Measurements from ENCODE around the gene THSD4. TPM values are rescaled to one million over a fixed set of nuclear protein-coding genes. Genes with fewer than 3 reads are reported as not detected.
"Not testable (repeated sequence)": the region's sequence is repeated elsewhere in the genome, so short reads cannot be mapped to it uniquely, and the experiment has no call there.

THSD4 gene
- total RNA-seq, 1 donor from 2014 or later, result 2.5 TPM

GRCh38 chr15:71436854-71437253 is 321.6 kb downstream of the THSD4 start:
- Histone ChIP-seq H3K79me2 (ENCODE audit: insufficient read depth, low read length) (no peaks in the 10 kb centered on the region), H4K20me1 (ENCODE audit: insufficient read depth, low read length) (no peaks in the 10 kb centered on the region), H3K4me3 (ENCODE audit: insufficient read depth, low read depth, low read length) (no peak overlapping the region), H3K4me2 (ENCODE audit: low read length) (no peak overlapping the region), H3K9ac (ENCODE audit: low read length) (no peak overlapping the region), H3K36me3 (ENCODE audit: insufficient read depth, low read length) (no peaks in the 10 kb centered on the region), H3K4me1 (ENCODE audit: insufficient read depth, low read length) (no peaks in the 10 kb centered on the region), H3K9me3 (ENCODE audit: insufficient read depth, low read depth, low read length) (peaks cover 4% of the 10 kb centered on the region), H3K27ac (ENCODE audit: low read depth, low read length) (no peak overlapping the region), H2AFZ (ENCODE audit: low read depth, low read length) (no peak overlapping the region), H3K27me3 (ENCODE audit: insufficient read depth, low read length) (no peaks in the 10 kb centered on the region)
- Mint-ChIP-seq H3K4me1 (ENCODE audit: low read depth, unreplicated experiment) (peaks cover 9% of the 10 kb centered on the region), H3K36me3 (ENCODE audit: low read depth, unreplicated experiment) (no peaks in the 10 kb centered on the region), H3K4me3 (ENCODE audit: unreplicated experiment) (no peak overlapping the region), H3K27me3 (ENCODE audit: low read depth, unreplicated experiment) (no peaks in the 10 kb centered on the region), H3K27ac (ENCODE audit: unreplicated experiment) (no peak overlapping the region), H3K9me3 (ENCODE audit: unreplicated experiment) (no peaks in the 10 kb centered on the region)
- TF ChIP-seq CTCF (IDR thresholded peaks at IDR 0.05; ENCODE audit: insufficient read depth, low read depth, low read length), result no peak
- no peak for TF ChIP-seq EZH2 (IDR thresholded peaks at IDR 0.05; ENCODE audit: insufficient read depth, low read length)
- DNase-seq (ENCODE audit: low read depth), result no peak
- no peak for FAIRE-seq

- Mint-ChIP-seq H3K4me1 (ENCODE audit: low read depth, unreplicated experiment) (peaks cover 9% of the 10 kb centered on the region), H3K27me3 (ENCODE audit: low read depth, unreplicated experiment) (no peaks in the 10 kb centered on the region), H3K27ac (ENCODE audit: unreplicated experiment) (no peak overlapping the region), H3K9me3 (ENCODE audit: unreplicated experiment) (no peaks in the 10 kb centered on the region), H3K36me3 (ENCODE audit: low read depth, unreplicated experiment) (no peaks in the 10 kb centered on the region), H3K4me3 (ENCODE audit: unreplicated experiment) (no peak overlapping the region)
- Histone ChIP-seq H3K4me1 (ENCODE audit: insufficient read depth, low read length) (no peaks in the 10 kb centered on the region), H3K4me2 (ENCODE audit: low read length) (no peak overlapping the region), H3K9ac (ENCODE audit: low read length) (no peak overlapping the region), H2AFZ (ENCODE audit: low read depth, low read length) (no peak overlapping the region), H4K20me1 (ENCODE audit: insufficient read depth, low read length) (no peaks in the 10 kb centered on the region), H3K36me3 (ENCODE audit: insufficient read depth, low read length) (no peaks in the 10 kb centered on the region), H3K4me3 (ENCODE audit: insufficient read depth, low read depth, low read length) (no peak overlapping the region), H3K79me2 (ENCODE audit: insufficient read depth, low read length) (no peaks in the 10 kb centered on the region), H3K27me3 (ENCODE audit: insufficient read depth, low read length) (no peaks in the 10 kb centered on the region), H3K9me3 (ENCODE audit: insufficient read depth, low read depth, low read length) (peaks cover 4% of the 10 kb centered on the region), H3K27ac (ENCODE audit: low read depth, low read length) (no peak overlapping the region)
- FAIRE-seq, result no peak
- no peak for DNase-seq (ENCODE audit: low read depth)
- no peak for TF ChIP-seq CTCF (IDR thresholded peaks at IDR 0.05; ENCODE audit: insufficient read depth, low read depth, low read length)
- TF ChIP-seq EZH2 (IDR thresholded peaks at IDR 0.05; ENCODE audit: insufficient read depth, low read length), result no peak
These were observed 322.1 kb downstream of the THSD4 start for GRCh38 chr15:71437404-71437803.

- no peaks in the 10 kb centered on the region for H3K27me3 ChIP-seq (ENCODE audit: insufficient read depth, low read length)
- no peak overlapping the region for H2AFZ ChIP-seq (ENCODE audit: low read depth, low read length)
- peaks cover 4% of the 10 kb centered on the region for H3K9me3 ChIP-seq (ENCODE audit: insufficient read depth, low read depth, low read length)
- H3K9ac ChIP-seq (ENCODE audit: low read length), result no peak overlapping the region
- FAIRE-seq, result no peak
- H3K4me3 ChIP-seq (ENCODE audit: insufficient read depth, low read depth, low read length), result no peak overlapping the region
- H3K36me3 Mint-ChIP-seq (ENCODE audit: low read depth, unreplicated experiment), result no peaks in the 10 kb centered on the region
- H3K36me3 ChIP-seq (ENCODE audit: insufficient read depth, low read length), result no peaks in the 10 kb centered on the region
- H3K4me2 ChIP-seq (ENCODE audit: low read length), result no peak overlapping the region
- no peaks in the 10 kb centered on the region for H4K20me1 ChIP-seq (ENCODE audit: insufficient read depth, low read length)
- no peaks in the 10 kb centered on the region for H3K9me3 Mint-ChIP-seq (ENCODE audit: unreplicated experiment)
- no peak overlapping the region for H3K4me3 Mint-ChIP-seq (ENCODE audit: unreplicated experiment)
- no peak for DNase-seq (ENCODE audit: low read depth)
- peaks cover 9% of the 10 kb centered on the region for H3K4me1 Mint-ChIP-seq (ENCODE audit: low read depth, unreplicated experiment)
- no peaks in the 10 kb centered on the region for H3K79me2 ChIP-seq (ENCODE audit: insufficient read depth, low read length)
- H3K4me1 ChIP-seq (ENCODE audit: insufficient read depth, low read length), result no peaks in the 10 kb centered on the region
- H3K27me3 Mint-ChIP-seq (ENCODE audit: low read depth, unreplicated experiment), result no peaks in the 10 kb centered on the region
- TF ChIP-seq EZH2 (IDR thresholded peaks at IDR 0.05; ENCODE audit: insufficient read depth, low read length), result no peak
- no peak for TF ChIP-seq CTCF (IDR thresholded peaks at IDR 0.05; ENCODE audit: insufficient read depth, low read depth, low read length)
- H3K27ac Mint-ChIP-seq (ENCODE audit: unreplicated experiment), result no peak overlapping the region
- H3K27ac ChIP-seq (ENCODE audit: low read depth, low read length), result no peak overlapping the region
These were observed 322.6 kb downstream of the THSD4 start for GRCh38 chr15:71437919-71438318.

- H3K79me2 ChIP-seq (ENCODE audit: insufficient read depth, low read length); H3K9me3 ChIP-seq (ENCODE audit: insufficient read depth, low read depth, low read length); H3K27ac Mint-ChIP-seq (ENCODE audit: unreplicated experiment); H3K27me3 ChIP-seq (ENCODE audit: insufficient read depth, low read length); FAIRE-seq; H3K4me3 ChIP-seq (ENCODE audit: insufficient read depth, low read depth, low read length); H4K20me1 ChIP-seq (ENCODE audit: insufficient read depth, low read length); DNase-seq (ENCODE audit: low read depth); H3K36me3 ChIP-seq (ENCODE audit: insufficient read depth, low read length); H3K4me1 Mint-ChIP-seq (ENCODE audit: low read depth, unreplicated experiment); H3K9me3 Mint-ChIP-seq (ENCODE audit: unreplicated experiment); H3K9ac ChIP-seq (ENCODE audit: low read length); H3K27ac ChIP-seq (ENCODE audit: low read depth, low read length); H3K4me1 ChIP-seq (ENCODE audit: insufficient read depth, low read length); H2AFZ ChIP-seq (ENCODE audit: low read depth, low read length); H3K4me2 ChIP-seq (ENCODE audit: low read length); H3K4me3 Mint-ChIP-seq (ENCODE audit: unreplicated experiment); H3K27me3 Mint-ChIP-seq (ENCODE audit: low read depth, unreplicated experiment); H3K36me3 Mint-ChIP-seq (ENCODE audit: low read depth, unreplicated experiment): not testable (repeated sequence)
These were observed 324.2 kb downstream of the THSD4 start for GRCh38 chr15:71439478-71439877.
